Esophagus mucosa (tissue), 1 donor: ENCODE measurements around the gene TMEM200A. TPM values are rescaled to one million over a fixed set of nuclear protein-coding genes. Genes with fewer than 3 reads are reported as not detected.
"Not testable (repeated sequence)": the region's sequence is repeated elsewhere in the genome, so short reads cannot be mapped to it uniquely, and the experiment has no call there.

Source experiments
- ATAC-seq: fragments of 200-7000 bp; cut with Tn5 transposase; one replicate; pipeline ENCODE4 v1.9.1; 2020
- total RNA-seq: library from RNA; stranded (reverse); gene quantifications from one replicate; pipeline ENCODE4 v1.2.4, GENCODE V29; 2023
- donor health status: DM: yes; HTN: yes; CAD: no.

TMEM200A gene
- total RNA-seq = 0.16 TPM

DNA sequence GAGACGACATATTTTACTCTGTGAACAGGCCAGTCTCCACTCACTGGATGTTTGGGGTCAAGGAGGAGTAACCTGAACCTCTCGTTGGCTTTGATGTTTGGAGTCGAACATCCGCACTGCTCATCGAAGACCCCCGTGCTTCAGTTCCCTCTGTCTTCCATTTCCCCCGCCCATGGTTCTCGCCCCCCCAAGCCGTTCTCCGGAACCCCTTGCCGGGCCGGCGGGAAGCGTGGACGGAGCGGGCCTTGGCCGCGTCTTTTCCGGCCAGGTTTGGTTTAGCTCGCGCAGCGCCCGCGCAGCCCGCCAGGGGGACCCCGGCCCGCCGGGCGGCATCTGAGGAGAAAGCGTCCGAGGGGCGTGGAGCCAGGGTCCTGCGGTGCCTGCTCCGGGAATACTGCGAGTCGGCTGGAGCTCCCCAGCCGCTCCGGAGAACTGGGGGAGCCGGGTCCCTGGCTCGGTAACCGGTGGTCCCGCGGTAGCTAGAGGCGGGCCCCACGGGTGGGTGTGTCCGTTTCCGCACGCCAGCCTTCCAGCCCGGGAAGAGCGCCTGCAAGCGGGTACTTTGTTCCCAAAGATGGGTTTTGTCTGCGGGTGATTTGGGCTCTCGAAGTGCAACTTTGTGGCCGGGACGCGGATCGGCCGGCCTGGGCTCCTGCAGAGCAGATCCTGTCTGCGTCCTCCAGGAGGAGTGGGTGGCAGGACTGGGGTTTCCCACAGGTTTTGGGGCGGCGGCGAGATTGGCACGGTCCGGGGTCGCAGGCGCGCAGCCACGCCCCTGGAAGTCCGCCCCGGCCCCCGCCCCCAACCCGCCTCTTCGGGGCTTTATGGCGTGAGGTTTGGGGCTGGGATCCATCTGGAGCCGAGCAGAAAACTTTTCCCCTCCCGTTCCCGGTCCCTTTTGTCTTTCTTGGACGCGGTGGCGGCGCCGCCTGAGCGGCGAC, at the start of gene TMEM200A:
Gene TMEM200A (plus strand): TSS at position 852 of the 941 bp plus-strand sequence. CDS start 74,406 bp downstream, outside the sequence.
- peak; percentile 52 for ATAC-seq

GRCh38 chr6:130320908-130321307, 44.9 kb upstream of the TMEM200A start:
- ATAC-seq = no peak

DNA sequence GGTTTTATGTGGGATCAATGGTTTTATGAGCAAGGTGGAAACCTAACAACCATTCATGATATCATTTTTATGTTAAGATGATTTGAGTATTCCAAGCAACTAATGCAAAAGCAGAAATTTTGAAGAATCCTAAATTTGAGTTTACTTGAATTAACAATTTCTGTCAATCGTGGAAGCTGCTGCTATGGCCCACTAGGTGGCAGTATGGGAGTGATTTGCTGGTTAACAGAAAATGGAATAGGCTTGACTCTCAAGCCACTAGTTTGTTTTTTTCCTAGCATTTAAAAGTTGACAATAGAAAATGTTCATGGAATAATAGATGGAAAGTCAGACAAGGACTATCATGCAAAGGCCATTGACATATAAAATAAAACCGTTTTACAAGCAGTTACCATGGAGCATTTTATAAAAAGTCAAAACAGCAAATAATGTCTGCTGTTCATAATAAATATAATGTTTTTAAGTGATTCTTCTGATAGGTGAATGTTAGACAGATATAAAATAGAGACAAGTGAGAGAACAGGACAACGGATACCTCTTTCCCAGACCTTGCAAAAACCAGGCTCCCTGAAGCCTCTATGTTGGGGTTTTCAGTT, 43.0 kb upstream of the TMEM200A start:
- no peak for ATAC-seq

DNA sequence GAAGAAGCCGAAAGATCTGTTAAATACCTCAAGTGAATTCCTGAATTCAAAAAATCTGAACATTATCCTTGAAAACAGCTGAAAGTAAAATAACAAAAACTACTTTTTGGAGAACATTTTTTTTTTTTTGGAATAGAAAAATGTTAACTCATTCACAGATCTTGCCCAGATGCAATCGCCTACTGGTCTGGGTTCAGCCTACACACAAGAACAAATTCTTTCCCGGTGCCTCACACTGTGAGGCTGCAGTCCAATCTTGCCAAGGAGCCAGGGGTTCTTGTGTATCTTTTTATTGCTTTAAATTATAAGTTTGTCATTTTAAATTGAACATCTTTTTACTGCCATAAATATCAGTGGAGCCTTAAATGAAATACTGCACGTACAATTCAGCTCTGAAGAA, 41.2 kb upstream of the TMEM200A start:
- ATAC-seq = no peak

DNA sequence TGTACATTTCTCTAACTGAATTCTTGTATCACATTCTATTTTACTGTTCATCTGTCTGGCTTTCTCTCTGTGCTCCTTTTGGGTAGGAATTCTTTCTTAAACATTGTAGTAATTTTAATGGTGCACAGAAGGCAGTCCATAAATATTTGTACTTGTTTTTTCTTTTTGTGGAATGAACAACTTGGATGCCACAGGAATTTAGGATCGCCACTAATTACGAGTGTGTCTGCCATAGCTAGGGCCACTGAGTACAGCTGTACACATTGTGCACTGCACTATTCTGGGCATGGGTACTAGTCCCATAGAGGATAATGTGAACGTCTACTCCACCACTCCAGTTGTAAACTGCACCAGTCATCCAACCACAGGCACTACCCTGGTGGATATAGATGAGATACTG, 39.3 kb upstream of the TMEM200A start:
- no peak for ATAC-seq

GRCh38 chr6:130337534-130337933, 28.3 kb upstream of the TMEM200A start:
- ATAC-seq = no peak

DNA sequence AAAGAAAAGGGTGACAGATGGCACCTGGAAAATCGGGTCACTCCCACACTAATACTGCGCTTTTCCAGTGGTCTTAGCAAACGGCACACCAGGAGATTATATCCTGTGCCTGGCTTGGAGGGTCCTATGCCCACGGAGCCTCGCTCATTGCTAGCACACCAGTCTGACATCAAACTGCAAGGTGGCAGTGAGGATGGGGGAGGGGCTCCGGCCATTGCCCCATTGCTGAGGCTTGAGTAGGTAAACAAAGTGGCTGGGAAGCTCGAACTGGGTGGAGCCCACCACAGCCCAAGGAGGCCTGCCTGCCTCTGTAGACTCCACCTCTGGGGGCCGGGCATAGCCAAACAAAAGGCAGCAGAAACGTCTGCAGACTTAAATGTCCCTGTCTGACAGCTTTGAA, 19.5 kb upstream of the TMEM200A start:
- ATAC-seq = not testable (repeated sequence)

- no peak for ATAC-seq
Observed at GRCh38 chr6:130354322-130354721, 11.5 kb upstream of the TMEM200A start.

DNA sequence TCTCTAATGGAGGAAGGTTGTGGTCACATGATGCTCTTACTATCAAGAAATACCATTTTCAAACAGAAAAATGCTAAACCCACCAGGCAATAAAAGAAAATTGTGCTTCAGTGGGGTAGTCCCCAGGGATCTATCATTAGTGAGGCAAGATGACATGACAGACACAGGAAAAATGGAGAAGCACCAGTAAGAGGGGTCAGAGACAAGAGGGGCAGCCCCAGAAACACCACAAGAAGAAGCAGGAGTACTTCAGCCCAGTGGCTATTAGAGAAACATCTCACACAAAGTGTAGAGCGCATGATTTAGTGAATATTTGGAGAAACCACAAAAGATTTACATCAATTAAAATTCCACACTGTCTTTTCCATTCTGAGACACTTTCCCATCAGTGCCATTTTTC, 10.2 kb upstream of the TMEM200A start:
- no peak for ATAC-seq

GRCh38 chr6:130357436-130357835, 8.4 kb upstream of the TMEM200A start:
- no peak for ATAC-seq

GRCh38 chr6:130359736-130360135, 6.1 kb upstream of the TMEM200A start:
- ATAC-seq = peak; percentile 87

- no peak for ATAC-seq
Observed at GRCh38 chr6:130362128-130362527, 3.7 kb upstream of the TMEM200A start.

DNA sequence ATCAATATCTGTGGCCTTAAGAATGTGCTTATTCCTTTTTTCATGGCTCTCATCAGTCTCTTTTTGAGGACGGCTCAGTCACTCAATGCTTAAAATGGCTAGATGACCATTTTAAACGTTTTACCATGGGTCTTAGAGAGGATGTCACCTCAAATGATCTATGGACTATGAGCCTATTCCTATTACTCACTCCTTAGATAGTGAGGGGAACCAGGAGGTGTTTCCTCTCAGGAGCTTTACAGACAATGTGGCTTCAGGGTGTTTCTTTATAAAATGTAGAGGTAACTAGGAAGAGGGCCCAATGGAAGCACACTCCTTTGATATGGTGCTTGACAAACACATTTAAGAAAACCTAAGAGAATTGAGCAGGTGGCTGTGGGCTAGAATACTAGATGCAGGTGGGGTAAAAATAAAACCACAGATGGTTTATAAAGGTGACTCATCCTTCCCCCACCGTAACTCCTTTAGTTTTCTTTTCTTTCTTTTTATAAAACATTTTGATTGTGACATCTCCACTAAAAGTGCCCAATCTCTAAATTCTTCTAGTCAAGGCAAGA, 1.5 kb upstream of the TMEM200A start:
- ATAC-seq = no peak

- peak; percentile 42 for ATAC-seq
Observed at GRCh38 chr6:130366107-130367005, 539 bp downstream of the TMEM200A start.

DNA sequence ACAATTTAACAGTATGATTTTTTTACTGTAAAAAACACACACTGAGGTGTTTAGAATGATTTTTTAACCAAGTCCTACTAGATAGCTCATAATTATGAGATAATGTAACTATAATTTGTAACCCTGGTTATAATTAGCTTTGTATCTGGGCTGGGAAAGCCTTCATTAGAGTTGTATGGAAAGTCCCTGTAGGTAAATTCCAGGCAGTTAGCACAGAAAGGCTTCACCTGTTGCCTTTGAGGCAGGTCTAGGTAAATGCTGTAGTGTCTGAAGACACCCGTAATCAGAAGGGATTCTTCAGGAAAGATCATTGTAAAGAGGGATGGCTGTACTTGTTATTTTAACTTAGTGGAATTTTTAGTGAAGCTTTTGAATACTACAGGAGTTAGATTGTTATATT, 1.9 kb downstream of the TMEM200A start:
- no peak for ATAC-seq

DNA sequence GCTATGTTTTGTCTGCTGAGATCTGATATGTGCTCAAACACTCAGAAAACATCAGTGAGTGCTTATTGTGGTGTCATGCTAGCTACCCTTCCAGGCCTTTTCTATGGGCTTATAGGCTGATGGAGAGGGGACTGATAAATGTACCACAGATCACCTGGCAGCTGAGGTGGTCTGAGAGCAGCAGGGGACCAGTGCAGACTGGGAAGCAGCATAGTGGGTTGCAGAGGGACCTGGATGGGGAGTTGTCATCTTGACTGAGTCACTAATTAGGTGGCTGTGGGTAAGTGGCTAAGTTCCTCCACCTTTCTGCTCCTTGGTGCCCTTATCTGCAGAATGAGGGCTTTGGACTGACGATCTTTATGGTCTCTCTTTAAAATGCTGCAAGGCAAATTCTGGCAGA, 2.8 kb downstream of the TMEM200A start:
- no peak for ATAC-seq

- no peak for ATAC-seq
Observed at GRCh38 chr6:130369831-130370230, 4.0 kb downstream of the TMEM200A start.

GRCh38 chr6:130371921-130372420, 6.2 kb downstream of the TMEM200A start:
- ATAC-seq = no peak

- no peak for ATAC-seq
Observed at GRCh38 chr6:130372786-130373185, 7.0 kb downstream of the TMEM200A start.

GRCh38 chr6:130373992-130374391, 8.2 kb downstream of the TMEM200A start:
- no peak for ATAC-seq

- ATAC-seq = no peak
Observed at GRCh38 chr6:130376936-130377335, 11.1 kb downstream of the TMEM200A start.

GRCh38 chr6:130377371-130377770, 11.6 kb downstream of the TMEM200A start:
- no peak for ATAC-seq
